HL-60 (cell line): ENCODE measurements around the gene CMBL.

ENCODE experiments used
- CTCF ChIP-seq: IDR thresholded peaks from one replicate; pipeline ENCODE4 v1.5.1; 2011; ENCODE audit warnings: low read length, control low read depth, inconsistent platforms; ENCODE audit not compliant: insufficient read depth
- POLR2AphosphoS5 ChIP-seq: IDR thresholded peaks from 2 replicates; pipeline ENCODE4 v1.6.1; 2012; ENCODE audit warnings: low read depth

GRCh38 chr5:10335711-10336470, 28.2 kb upstream of the CMBL start:
- no peak for TF ChIP-seq CTCF
- TF ChIP-seq POLR2AphosphoS5 = no peak
